Pons (tissue), 1 donor: Measurements from ENCODE around the gene C1D.

ENCODE experiments used
- DNase-seq: peaks from one replicate; pipeline ENCODE4 v3.0.0-alpha.2; 2016; ENCODE audit warnings: low spot score

Gene C1D

GRCh38 chr2:68057658-68058396 lies 5.0 kb downstream of the C1D start:
- no peak for DNase-seq

- DNase-seq, result no peak
Measured at GRCh38 chr2:68052717-68053422, 9.9 kb downstream of the C1D start.

- no peak for DNase-seq
Measured at GRCh38 chr2:68050353-68050752, 12.5 kb downstream of the C1D start.

- no peak for DNase-seq
Measured at GRCh38 chr2:68046642-68047240, 16.1 kb downstream of the C1D start.

GRCh38 chr2:68046224-68046623 lies 16.6 kb downstream of the C1D start:
- no peak for DNase-seq

GRCh38 chr2:68045342-68045741 lies 17.5 kb downstream of the C1D start:
- no peak for DNase-seq

GRCh38 chr2:68044099-68044498 lies 18.7 kb downstream of the C1D start:
- DNase-seq, result no peak

- DNase-seq, result no peak
Measured at GRCh38 chr2:68043695-68044094, 19.1 kb downstream of the C1D start.

GRCh38 chr2:68043032-68043431 lies 19.8 kb downstream of the C1D start:
- DNase-seq, result no peak

GRCh38 chr2:68041704-68042245 lies 21.0 kb downstream of the C1D start:
- DNase-seq, result no peak

- no peak for DNase-seq
Measured at GRCh38 chr2:68040078-68040477, 22.7 kb downstream of the C1D start.

GRCh38 chr2:68039317-68039716 lies 23.5 kb downstream of the C1D start:
- no peak for DNase-seq

- no peak for DNase-seq
Measured at GRCh38 chr2:68032702-68033101, 30.1 kb downstream of the C1D start.

GRCh38 chr2:68031542-68032160 lies 31.2 kb downstream of the C1D start:
- DNase-seq, result peak; percentile 85

- no peak for DNase-seq
Measured at GRCh38 chr2:68031043-68031442, 31.8 kb downstream of the C1D start.

GRCh38 chr2:68030529-68030928 lies 32.3 kb downstream of the C1D start:
- no peak for DNase-seq

GRCh38 chr2:68027959-68028358 lies 34.8 kb downstream of the C1D start:
- DNase-seq, result no peak

- DNase-seq, result no peak
Measured at GRCh38 chr2:68024450-68024849, 38.4 kb downstream of the C1D start.

GRCh38 chr2:68023904-68024303 lies 38.9 kb downstream of the C1D start:
- no peak for DNase-seq

GRCh38 chr2:68018727-68019126 lies 44.1 kb downstream of the C1D start:
- no peak for DNase-seq

GRCh38 chr2:68009526-68009925 lies 53.3 kb downstream of the C1D start:
- no peak for DNase-seq

GRCh38 chr2:68000170-68000825 lies 62.5 kb downstream of the C1D start:
- no peak for DNase-seq
